Mesenchymal stem cell (in vitro differentiated cells and primary cell): ENCODE results near the gene EFHC1.
A peak's percentile ranks its signal among the peaks of the same experiment; 100 is the strongest.

Source experiments
- DNase-seq: peaks from one replicate; pipeline ENCODE4 v3.0.0-alpha.2; 2013
- H2AFZ ChIP-seq: one replicate; pipeline ENCODE4 v1.6.1; 2013; ENCODE audit warnings: low read depth, mild to moderate bottlenecking, control low read depth, inconsistent platforms, low read length, moderate library complexity
- H2AK5ac ChIP-seq: 2 replicates; pipeline ENCODE4 v1.6.1; 2013; ENCODE audit warnings: low read length, moderate library complexity, mild to moderate bottlenecking, inconsistent platforms; ENCODE audit not compliant: severe bottlenecking
- H2BK120ac ChIP-seq: one replicate; pipeline ENCODE4 v1.6.1; 2013; ENCODE audit warnings: low read depth, mild to moderate bottlenecking, inconsistent platforms, low read length, moderate library complexity
- H2BK12ac ChIP-seq, 2 experiments: one replicate each; pipeline ENCODE4 v1.6.1; 2013; ENCODE audit warnings: inconsistent platforms in 2 of 2, low read length in 2 of 2, mild to moderate bottlenecking in 2 of 2, moderate library complexity in 2 of 2, control low read depth in 1 of 2
- H2BK15ac ChIP-seq: one replicate; pipeline ENCODE4 v1.6.1; 2013; ENCODE audit warnings: mild to moderate bottlenecking, low read depth, inconsistent platforms; ENCODE audit not compliant: poor library complexity, severe bottlenecking
- H2BK5ac ChIP-seq: 2 replicates; pipeline ENCODE4 v1.6.1; 2013; ENCODE audit warnings: low read depth, mild to moderate bottlenecking, low read length, control low read depth, inconsistent platforms; ENCODE audit not compliant: poor library complexity, severe bottlenecking
- H3K14ac ChIP-seq, 2 experiments: one replicate each; pipeline ENCODE4 v1.6.1; 2013; ENCODE audit warnings: inconsistent platforms in 2 of 2, low read length in 2 of 2, control low read depth in 1 of 2, mild to moderate bottlenecking in 1 of 2, moderate library complexity in 1 of 2
- H3K18ac ChIP-seq, 2 experiments: one replicate each; pipeline ENCODE4 v1.6.1; 2013; ENCODE audit warnings: inconsistent platforms in 2 of 2, low read length in 2 of 2, control low read depth in 1 of 2, low read depth in 1 of 2, mild to moderate bottlenecking in 1 of 2
- H3K23ac ChIP-seq, 2 experiments: one replicate each; pipeline ENCODE4 v1.6.1; 2013; ENCODE audit warnings: inconsistent platforms in 2 of 2, low read length in 2 of 2, mild to moderate bottlenecking in 2 of 2, moderate library complexity in 2 of 2, control low read depth in 1 of 2
- H3K27ac ChIP-seq: 2 replicates; pipeline ENCODE4 v1.5.1; 2013; ENCODE audit warnings: mild to moderate bottlenecking, moderate library complexity, low read length, control low read depth, inconsistent platforms; ENCODE audit not compliant: poor library complexity, severe bottlenecking
- H3K27me3 ChIP-seq, 2 experiments: 2 replicates each; pipeline versions ENCODE4 v1.6.1 to v1.7.0; 2013; ENCODE audit warnings: low read length in 2 of 2, mild to moderate bottlenecking in 2 of 2, moderate library complexity in 2 of 2, control low read depth in 1 of 2, inconsistent platforms in 1 of 2; ENCODE audit not compliant: control insufficient read depth in 1 of 2, insufficient read depth in 1 of 2
- H3K36me3 ChIP-seq, 2 experiments: 2 replicates each; pipeline versions ENCODE4 v1.6.1 to v1.7.0; 2013; ENCODE audit warnings: low read length in 2 of 2, control low read depth in 1 of 2, inconsistent platforms in 1 of 2, low read depth in 1 of 2, mild to moderate bottlenecking in 1 of 2; ENCODE audit not compliant: insufficient read depth in 2 of 2, control insufficient read depth in 1 of 2
- H3K4ac ChIP-seq, 2 experiments: one replicate each; pipeline ENCODE4 v1.6.1; 2013; ENCODE audit warnings: inconsistent platforms in 2 of 2, low read length in 2 of 2, mild to moderate bottlenecking in 2 of 2, moderate library complexity in 2 of 2, control low read depth in 1 of 2, low read depth in 1 of 2
- H3K4me1 ChIP-seq: 2 replicates; pipeline ENCODE4 v1.6.1; 2013; ENCODE audit warnings: low read depth, low read length, control low read depth; ENCODE audit not compliant: control insufficient read depth, insufficient read depth
- H3K4me2 ChIP-seq: 2 replicates; pipeline ENCODE4 v1.6.1; 2013; ENCODE audit warnings: low read length, mild to moderate bottlenecking, inconsistent platforms; ENCODE audit not compliant: poor library complexity, severe bottlenecking
- H3K4me3 ChIP-seq, 2 experiments: 2 replicates each; pipeline versions ENCODE4 v1.5.1 to v1.7.0; 2013; ENCODE audit warnings: low read length in 2 of 2, mild to moderate bottlenecking in 2 of 2, control low read depth in 1 of 2, low read depth in 1 of 2; ENCODE audit not compliant: insufficient read depth in 1 of 2
- H3K79me1 ChIP-seq: replicated peaks from 2 replicates; pipeline ENCODE4 v1.6.1; 2013; ENCODE audit warnings: mild to moderate bottlenecking, control low read depth, low read length, inconsistent platforms; ENCODE audit not compliant: poor library complexity, severe bottlenecking
- H3K9ac ChIP-seq: 2 replicates; pipeline ENCODE4 v1.7.0; 2013; ENCODE audit warnings: mild to moderate bottlenecking, low read length, moderate library complexity
- H3K9me3 ChIP-seq: 2 replicates; pipeline ENCODE4 v1.7.0; 2013; ENCODE audit warnings: mild to moderate bottlenecking, low read length; ENCODE audit not compliant: control insufficient read depth
- H4K8ac ChIP-seq: one replicate; pipeline ENCODE4 v1.6.1; 2013; ENCODE audit warnings: inconsistent platforms, mild to moderate bottlenecking, low read length, moderate library complexity
- H4K91ac ChIP-seq: one replicate; pipeline ENCODE4 v1.6.1; 2013; ENCODE audit warnings: mild to moderate bottlenecking, low read length, inconsistent platforms
- WGBS: methylation state at CpG from one replicate; pipeline ENCODE4 v1.1.7; 2013; ENCODE audit warnings: mixed read lengths; 5-methylcytosine and 5-hydroxymethylcytosine counted together

The EFHC1 gene

DNA sequence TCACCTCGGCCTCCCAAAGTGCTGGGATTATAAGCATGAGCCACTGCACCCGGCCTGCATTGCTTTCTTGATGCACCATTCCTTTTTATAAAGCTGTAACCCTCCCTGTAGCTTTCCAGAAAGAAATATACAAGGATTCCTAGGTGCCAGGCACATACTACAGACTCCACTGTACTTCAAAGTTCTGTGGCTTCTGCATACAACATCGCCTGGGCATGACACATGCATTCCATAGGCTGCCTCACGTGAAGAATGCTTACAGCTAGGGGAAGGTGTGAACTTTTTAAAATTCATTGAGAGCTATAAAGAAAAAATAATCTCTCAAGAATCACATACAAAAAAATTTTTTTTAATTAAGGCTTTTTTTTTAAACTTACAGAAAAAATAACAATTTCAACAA, 106.5 kb downstream of the EFHC1 start:
- DNase-seq: peak; percentile 63
- Histone ChIP-seq H3K27me3 (no peaks in the 10 kb centered on the region), H3K18ac (no peak overlapping the region), H3K4me2 (no peak overlapping the region), H2AFZ (no peak overlapping the region), H3K79me1 (peaks cover 17% of the 10 kb centered on the region), H2AK5ac (no peak overlapping the region), H3K23ac (no peak overlapping the region), H2BK15ac (no peak overlapping the region), H4K91ac (no peak overlapping the region), H4K8ac (no peak overlapping the region), H3K9ac (no peak overlapping the region), H3K14ac (no peak overlapping the region), H3K27ac (peak overlapping the region; percentile 65), H2BK120ac (no peak overlapping the region), H3K4ac (no peak overlapping the region), H2BK5ac (no peak overlapping the region), H3K9me3 (no peaks in the 10 kb centered on the region), H3K36me3 (peaks cover 28 to 70% of the 10 kb centered on the region in 2 experiments), H3K4me3 (no peak overlapping the region), H3K4me1 (peaks cover 22% of the 10 kb centered on the region), H2BK12ac (no peak overlapping the region)
- 78% methylated on average over 2 of the region's 4 CpGs for WGBS

DNA sequence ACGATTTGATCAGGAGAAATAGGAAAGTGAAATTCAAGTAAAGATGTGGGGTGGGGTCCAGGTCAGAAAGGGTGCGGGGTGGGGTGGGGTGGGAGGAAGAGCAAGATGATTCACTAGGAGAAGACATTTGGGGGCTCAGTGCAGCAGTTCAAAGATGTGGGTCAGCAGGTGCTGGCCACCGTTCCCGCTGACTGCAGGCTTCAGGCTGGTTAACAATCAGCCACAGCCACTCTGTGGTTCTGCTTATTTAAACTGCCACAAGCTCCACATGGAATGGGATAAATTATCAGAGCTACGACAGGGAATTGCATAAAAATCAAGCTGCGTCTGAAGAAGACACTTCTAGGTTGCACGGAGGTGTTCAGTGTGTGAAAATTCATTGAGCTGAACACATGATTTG, 107.3 kb downstream of the EFHC1 start:
- Histone ChIP-seq H2AK5ac (no peak overlapping the region), H2BK15ac (no peak overlapping the region), H3K14ac (no peak overlapping the region), H2BK12ac (no peak overlapping the region), H3K4me2 (no peak overlapping the region), H2BK5ac (no peak overlapping the region), H3K18ac (peak overlapping the region in 1 of 2 experiments; percentile 63), H2AFZ (no peak overlapping the region), H3K4me1 (peaks cover 18% of the 10 kb centered on the region), H4K8ac (no peak overlapping the region), H2BK120ac (no peak overlapping the region), H3K4ac (no peak overlapping the region), H3K27ac (peak overlapping the region; percentile 72), H3K27me3 (no peaks in the 10 kb centered on the region), H3K4me3 (no peak overlapping the region), H3K23ac (no peak overlapping the region), H4K91ac (no peak overlapping the region), H3K9me3 (no peaks in the 10 kb centered on the region), H3K9ac (no peak overlapping the region), H3K79me1 (peaks cover 17% of the 10 kb centered on the region), H3K36me3 (peaks cover 28 to 78% of the 10 kb centered on the region in 2 experiments)
- WGBS: 95% methylated on average over 6 of the region's 7 CpGs
- DNase-seq: no peak

DNA sequence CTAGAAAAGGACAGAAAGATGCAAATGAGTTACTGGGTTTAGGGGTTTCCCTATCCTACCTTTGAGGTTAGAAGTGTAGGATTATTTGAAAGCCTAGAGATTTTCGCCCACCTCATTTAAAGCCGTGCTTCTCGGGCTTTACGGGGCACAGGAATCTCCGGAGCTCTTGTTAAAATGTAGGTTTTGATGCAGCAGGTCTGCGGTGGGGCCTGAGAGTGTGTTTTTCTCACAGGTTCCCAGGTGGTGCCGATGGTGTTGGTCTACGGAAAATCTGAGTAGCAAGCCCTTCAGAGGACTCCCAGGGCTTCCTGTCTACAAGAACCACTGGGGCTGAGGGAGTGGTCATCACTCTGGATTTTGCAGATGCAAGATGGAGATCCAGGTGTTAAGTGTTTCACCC, 109.2 kb downstream of the EFHC1 start:
- H2BK12ac ChIP-seq: no peak overlapping the region
- H2BK120ac ChIP-seq: no peak overlapping the region
- DNase-seq: no peak
- H4K91ac ChIP-seq: no peak overlapping the region
- H3K4me2 ChIP-seq: no peak overlapping the region
- H4K8ac ChIP-seq: no peak overlapping the region
- H3K9ac ChIP-seq: no peak overlapping the region
- H3K36me3 ChIP-seq: peaks cover 40 to 84% of the 10 kb centered on the region in 2 experiments
- no peak overlapping the region for H3K4ac ChIP-seq
- H3K79me1 ChIP-seq: peaks cover 19% of the 10 kb centered on the region
- H2AK5ac ChIP-seq: peak overlapping the region; percentile 80
- H3K4me1 ChIP-seq: peaks cover 20% of the 10 kb centered on the region
- H3K4me3 ChIP-seq: no peak overlapping the region
- H3K23ac ChIP-seq: peak overlapping the region in 1 of 2 experiments; percentile 47
- 99% methylated on average over 8 of the region's 8 CpGs for WGBS
- no peak overlapping the region for H3K18ac ChIP-seq
- H3K27ac ChIP-seq: no peak overlapping the region
- no peaks in the 10 kb centered on the region for H3K9me3 ChIP-seq
- H2BK5ac ChIP-seq: no peak overlapping the region
- no peak overlapping the region for H3K14ac ChIP-seq
- no peaks in the 10 kb centered on the region for H3K27me3 ChIP-seq
- no peak overlapping the region for H2AFZ ChIP-seq
- no peak overlapping the region for H2BK15ac ChIP-seq

DNA sequence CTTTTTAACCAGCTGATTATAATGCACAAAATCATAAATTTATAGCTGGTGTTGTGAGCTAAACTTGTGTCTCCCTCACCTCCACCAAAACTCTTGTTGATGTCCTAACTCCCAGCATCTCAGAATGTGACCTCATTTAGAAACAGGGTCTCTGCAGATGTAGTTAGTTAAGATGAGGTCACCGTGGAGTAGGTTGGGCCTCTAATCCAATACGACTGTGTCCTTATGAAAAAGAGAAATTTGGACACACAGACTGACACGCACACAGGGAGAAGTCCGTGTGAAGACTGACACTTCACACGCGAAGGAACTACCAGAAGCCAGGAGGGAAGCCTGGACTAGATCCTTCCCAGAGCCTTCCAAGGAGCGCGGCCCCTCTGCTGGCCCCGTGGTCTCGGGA, 110.2 kb downstream of the EFHC1 start:
- no peak overlapping the region for H3K4me2 ChIP-seq
- H2BK5ac ChIP-seq: no peak overlapping the region
- H2BK12ac ChIP-seq: no peak overlapping the region
- no peak overlapping the region for H2BK15ac ChIP-seq
- H2AK5ac ChIP-seq: peak overlapping the region; percentile 68
- WGBS: 93% methylated on average over 10 of the region's 10 CpGs
- H4K91ac ChIP-seq: no peak overlapping the region
- no peak overlapping the region for H4K8ac ChIP-seq
- no peak overlapping the region for H3K9ac ChIP-seq
- no peak overlapping the region for H3K4ac ChIP-seq
- no peak overlapping the region for H2AFZ ChIP-seq
- H2BK120ac ChIP-seq: no peak overlapping the region
- H3K14ac ChIP-seq: no peak overlapping the region
- H3K4me3 ChIP-seq: no peak overlapping the region
- H3K9me3 ChIP-seq: no peaks in the 10 kb centered on the region
- no peak for DNase-seq
- H3K36me3 ChIP-seq: peaks cover 46 to 84% of the 10 kb centered on the region in 2 experiments
- peak overlapping the region in 1 of 2 experiments; percentile 31 for H3K18ac ChIP-seq
- H3K27ac ChIP-seq: no peak overlapping the region
- H3K27me3 ChIP-seq: no peaks in the 10 kb centered on the region
- peak overlapping the region in 1 of 2 experiments; percentile 20 for H3K23ac ChIP-seq
- H3K79me1 ChIP-seq: peaks cover 22% of the 10 kb centered on the region
- peaks cover 22% of the 10 kb centered on the region for H3K4me1 ChIP-seq
